GM19463 (cell line): ENCODE data around the gene JPH3.

Experiments
- ATAC-seq: cut with Tn5 transposase; IDR thresholded peaks from one replicate; pipeline ENCODE4 v1.9.1; 2021; ENCODE audit warnings: mild to moderate bottlenecking, moderate library complexity; ENCODE audit not compliant: unreplicated experiment

The JPH3 gene

DNA sequence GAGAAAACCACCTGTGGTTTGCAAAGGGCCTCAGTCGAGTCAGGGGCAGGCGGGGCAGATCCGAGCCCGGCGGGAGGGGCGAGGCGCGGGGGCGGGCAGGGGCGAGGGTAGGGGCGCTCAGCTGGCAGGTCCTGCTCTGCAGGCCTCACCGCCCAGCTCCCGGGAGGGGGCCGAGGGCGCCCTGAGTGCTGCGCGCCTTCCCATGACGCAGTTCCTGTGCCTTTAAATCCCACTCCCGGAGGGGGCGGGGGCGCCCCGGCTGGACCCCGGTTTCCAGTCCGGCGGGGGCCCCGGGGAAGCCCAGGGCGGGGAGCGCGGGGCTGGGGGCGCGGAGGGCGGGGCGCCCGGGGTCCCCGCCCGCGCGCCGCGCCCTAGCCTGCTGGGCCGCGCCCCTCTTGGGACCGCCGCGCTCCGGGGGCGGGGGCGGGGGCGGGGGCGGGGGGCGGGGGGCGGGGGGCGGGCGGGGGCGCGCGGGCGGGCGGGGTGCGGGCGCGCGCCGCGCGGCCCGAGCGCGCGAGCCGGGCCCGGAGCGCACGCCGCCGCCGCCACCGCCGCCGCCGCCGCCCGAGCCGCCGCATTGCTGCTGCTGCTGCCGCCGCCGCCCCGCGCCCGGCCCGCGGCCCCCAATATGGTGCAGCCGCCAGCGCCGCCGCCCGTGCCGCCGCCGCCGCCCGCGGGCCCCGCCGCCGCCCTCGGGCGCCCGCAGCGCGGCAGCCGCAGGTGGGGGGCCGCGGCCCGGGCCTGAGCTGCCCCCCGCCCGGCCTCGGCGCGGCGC is at the start of gene JPH3:
Gene JPH3, plus strand, starts transcription at position 508 of the 775 bp plus-strand sequence. CDS start 639 bp downstream, outside the sequence.
- no peak for ATAC-seq

DNA sequence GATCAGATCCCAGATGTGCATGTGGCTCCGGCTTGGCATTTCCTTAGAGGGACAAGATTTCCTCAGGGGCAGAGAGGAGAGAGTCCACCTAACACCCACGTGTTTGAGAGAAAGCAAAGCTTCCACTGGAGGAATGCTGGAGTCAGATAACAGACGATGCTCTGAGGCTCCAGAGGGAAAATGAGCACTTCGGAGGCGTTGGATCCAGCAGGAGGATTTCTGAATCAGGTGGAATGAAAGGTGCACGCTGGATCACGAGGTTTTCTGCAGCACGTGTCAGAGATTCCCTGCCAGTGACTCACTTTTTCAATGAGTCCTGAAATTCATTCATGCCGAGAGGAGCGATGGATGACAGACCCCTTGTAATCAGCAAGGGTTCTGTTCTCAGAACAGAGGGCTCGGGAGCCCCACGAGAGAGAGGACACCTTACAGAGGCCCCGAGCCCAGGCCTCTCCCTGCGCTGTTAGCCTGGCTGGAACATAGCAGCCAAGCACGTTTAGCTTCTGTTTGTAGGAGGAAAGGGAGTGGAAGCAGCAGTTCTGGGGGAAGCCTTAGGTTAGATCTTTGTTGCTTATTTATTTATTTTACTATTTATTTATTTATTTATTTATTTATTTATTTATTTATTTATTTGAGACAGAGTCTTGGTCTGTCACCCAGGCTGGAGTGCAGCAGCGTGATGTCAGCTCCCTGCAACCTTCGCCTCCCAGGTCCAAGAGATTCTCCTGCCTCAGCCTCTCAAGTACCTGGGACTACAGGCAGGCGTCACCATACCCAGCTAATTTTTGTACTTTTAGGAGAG is 49.3 kb upstream of the JPH3 start:
- ATAC-seq, result no peak

DNA sequence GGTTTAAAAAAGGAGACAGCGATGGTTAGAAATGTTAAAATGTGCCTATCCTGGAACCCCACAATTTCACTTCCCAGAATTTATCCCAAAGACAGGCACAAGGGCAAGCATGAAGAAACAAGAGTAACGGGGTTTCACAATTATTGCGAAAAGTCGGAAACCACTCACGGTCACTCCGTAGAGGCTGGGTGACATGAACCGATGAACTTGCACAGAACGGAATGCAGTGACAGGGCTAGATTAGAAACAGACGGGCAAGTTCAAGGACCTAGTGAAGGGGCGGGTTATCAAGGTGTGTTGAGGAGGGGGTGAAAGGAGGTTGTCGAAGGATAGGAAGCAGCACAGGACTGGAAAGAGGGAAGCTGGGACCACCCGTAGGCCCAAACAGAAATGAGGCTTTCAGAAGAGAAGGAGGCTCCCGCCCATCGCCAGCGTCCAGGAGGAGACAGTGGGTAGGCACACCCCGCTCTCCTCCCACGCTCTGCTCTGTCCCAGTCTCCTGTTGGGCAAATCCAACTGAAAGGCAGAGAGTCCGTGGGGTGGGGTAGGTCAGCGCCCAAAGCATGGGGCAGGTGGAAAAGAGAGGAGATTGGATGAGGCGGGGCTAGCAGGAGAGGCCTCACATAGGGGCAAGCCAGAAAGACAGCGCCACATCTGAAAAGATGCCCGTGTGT is 47.4 kb upstream of the JPH3 start:
- ATAC-seq, result no peak

DNA sequence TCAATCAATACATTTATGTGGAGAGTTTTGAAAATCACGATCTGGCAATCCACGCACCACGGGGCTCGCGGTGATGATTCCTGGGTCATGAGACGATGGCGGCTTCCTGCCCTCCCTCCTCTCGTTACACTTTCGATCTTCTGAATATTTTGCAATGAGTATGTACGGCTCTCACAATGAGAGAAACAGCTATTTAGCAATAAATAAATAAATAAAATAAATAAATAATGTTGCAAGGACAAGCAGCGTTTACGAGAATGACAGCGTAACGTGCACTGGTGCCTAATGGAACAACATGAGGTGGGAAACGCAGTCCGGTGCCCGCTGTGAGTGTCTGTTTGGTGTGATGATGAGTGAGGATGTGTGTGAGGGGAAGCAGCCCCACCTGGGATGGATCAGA is 46.7 kb upstream of the JPH3 start:
- no peak for ATAC-seq

DNA sequence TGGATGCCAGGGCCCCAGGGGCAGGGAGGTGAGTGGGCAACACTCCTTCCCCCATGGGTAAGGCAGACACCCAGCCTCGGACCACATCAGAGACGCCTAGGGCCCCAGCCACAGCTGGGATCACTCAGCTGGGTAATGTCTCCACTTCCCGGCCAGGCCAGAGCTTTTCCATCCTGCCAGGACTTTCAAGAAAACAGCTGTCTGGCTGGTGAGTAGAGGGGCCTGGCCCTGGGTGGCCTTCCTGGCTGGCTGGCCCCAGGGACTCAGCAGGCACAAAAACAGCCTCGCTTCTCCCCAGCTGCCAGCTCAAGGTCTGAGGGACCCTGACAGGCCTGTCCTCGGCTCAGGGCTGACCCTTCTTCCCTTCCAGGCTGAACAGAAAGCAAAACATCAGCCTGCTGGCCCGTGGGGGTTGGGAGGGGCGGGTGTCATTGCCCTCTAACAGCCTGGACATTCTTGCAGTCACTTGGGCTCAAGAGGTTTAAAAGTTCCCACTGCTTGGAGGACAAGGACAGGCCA is 45.3 kb upstream of the JPH3 start:
- ATAC-seq, result no peak

DNA sequence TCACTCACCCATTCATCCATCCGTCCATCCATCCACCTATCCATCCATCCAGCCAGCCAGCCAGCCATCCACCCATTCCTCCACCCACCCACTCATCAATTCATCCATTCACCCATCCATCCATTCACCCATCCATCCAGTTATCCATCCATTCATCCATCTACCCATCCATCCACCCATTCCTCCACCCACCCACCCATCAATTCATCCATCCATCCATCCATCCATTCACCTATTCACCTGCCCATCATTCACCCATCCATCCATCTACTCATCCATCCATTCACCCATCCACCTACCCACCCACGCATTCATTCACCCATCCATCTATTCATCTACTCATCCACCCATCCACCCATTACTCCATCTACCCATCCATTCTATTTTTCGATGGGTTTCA is 43.6 kb upstream of the JPH3 start:
- no peak for ATAC-seq

DNA sequence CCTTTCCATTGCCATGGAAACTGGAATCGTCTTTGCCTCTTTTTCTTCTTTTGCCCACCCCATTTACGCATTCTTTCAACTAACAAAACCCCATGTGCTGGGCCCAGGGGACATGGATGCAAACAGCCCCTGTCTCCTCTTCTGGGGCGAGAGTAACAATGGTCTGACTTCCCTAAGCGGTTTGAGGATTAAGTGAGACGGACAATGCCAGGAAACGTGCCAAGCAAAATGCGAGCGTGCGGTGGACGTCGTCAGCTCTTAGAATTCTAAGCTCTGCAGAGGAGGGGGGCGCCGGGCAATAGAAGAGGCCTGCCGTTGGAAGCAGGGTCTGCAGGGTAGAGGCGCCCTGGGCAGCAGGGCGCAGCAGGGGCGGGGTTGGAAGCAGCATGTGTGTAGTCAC is 42.4 kb upstream of the JPH3 start:
- no peak for ATAC-seq

DNA sequence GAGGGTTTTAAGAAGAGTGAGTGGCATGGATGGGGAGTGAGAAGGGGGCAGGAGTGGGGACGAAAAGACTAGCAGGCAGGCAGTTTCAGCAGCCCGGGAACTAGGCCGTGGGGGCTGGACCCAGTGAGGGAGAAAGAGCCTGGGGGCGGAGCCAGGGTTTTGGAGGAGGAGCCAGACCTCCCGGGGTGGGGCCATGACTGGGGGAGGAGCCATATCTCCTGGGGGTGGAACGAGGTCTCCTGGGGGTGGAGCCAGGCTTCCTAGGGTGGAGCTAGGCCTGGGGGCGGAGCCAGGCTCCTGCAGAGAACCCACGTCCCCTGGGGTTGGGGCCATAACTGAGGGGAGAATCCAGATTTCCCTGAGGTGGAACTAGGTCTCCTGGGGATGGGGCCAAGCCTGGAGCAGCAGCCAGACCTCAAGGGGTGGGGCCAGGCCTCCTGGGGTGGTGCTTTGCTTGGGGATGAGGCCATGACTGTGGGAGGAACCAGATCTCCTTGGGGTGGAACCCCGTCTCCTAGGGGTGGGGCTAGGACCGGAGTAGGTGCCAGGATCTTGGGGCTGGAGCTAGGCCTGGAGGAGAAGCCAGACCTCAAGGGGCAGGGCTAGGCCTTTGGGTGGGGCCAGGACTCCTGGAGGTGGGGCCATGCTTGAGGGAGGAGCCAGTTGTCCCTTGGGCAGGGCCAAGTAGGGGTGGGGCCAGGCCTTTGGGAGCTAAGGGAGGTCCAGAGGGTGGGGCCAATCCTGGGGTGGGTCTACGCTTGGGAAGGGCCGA is 41.7 kb upstream of the JPH3 start:
- no peak for ATAC-seq

DNA sequence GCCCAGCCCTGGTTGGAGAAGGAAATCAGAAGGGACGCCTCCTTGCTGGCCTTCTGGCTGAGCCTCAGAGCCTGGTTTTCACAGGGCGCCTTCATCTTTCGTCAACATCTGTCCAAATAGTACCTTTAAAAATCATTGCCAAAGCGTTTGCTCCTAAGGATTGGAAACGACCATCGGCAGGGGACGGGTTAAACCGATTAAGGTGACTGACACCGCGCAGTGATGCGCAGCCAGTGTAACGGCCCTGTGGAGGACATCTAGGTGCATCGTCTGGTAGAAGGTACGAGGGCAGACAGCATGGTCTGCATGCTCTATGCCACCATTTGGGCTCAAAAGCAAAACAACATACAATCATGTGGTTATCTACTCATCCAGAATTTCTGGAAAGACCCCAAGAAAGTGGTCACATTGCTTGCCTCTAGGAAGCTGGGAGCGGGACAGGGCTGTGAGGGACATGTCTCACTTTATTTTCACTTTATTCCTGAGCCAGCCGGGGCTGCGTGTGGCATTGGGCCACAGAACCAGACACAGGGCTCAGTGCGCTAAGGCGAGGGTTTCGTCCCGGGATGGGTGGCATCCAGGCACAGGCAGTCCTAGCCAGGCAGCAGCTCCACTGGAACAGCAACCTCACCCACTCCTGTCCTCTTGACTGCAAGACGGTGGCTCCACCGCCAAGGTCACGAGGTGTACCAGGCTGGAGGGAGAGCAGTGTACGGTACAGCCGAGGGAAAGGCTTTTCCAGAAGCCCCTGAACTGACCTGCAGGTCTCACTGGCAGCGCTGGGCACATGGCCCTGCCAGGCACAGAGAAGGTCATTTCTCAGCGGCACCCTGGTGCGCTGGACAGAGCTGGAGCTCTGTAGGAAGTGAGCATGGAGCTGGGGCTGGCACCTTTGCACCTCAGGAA is 40.9 kb upstream of the JPH3 start:
- ATAC-seq, result no peak

DNA sequence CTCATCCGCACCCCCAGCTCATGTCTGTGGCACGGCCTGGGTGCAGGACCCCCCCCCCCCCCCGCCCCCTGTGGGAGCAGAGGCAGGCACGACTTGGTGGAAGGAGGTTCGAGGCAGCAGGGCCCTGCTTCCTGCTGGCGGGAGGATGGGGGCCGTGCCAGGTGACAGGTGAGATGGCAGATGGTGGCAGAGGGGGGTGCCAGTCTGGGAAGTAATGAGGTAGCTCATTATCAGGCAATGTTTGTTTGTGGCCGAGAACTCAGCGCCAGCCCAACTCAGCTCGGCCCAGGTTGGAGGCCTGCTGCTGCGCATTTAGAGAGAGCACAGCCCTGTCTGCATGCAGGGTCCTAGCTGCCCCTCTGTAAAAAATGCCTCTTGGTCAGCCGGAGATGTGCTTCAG is 40.1 kb upstream of the JPH3 start:
- no peak for ATAC-seq

DNA sequence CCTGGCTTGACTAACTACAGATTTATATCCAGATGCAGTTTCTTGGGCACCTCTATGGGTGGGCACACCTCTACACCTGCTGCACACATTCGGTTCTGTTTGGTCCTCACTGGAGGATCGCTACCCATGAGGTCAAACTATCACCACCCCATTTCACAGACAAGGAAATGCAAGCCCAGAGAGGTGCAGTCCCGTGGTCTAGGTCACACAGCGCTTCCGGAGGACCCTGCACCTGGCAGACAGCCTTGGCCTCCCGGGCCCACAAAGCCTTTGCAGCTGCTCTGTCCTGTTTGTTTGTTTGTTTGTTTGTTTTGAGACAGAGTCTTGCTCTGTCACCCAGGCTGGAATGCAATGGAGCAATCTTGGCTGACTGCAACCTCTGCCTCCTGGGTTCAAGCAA is 39.3 kb upstream of the JPH3 start:
- ATAC-seq, result no peak

DNA sequence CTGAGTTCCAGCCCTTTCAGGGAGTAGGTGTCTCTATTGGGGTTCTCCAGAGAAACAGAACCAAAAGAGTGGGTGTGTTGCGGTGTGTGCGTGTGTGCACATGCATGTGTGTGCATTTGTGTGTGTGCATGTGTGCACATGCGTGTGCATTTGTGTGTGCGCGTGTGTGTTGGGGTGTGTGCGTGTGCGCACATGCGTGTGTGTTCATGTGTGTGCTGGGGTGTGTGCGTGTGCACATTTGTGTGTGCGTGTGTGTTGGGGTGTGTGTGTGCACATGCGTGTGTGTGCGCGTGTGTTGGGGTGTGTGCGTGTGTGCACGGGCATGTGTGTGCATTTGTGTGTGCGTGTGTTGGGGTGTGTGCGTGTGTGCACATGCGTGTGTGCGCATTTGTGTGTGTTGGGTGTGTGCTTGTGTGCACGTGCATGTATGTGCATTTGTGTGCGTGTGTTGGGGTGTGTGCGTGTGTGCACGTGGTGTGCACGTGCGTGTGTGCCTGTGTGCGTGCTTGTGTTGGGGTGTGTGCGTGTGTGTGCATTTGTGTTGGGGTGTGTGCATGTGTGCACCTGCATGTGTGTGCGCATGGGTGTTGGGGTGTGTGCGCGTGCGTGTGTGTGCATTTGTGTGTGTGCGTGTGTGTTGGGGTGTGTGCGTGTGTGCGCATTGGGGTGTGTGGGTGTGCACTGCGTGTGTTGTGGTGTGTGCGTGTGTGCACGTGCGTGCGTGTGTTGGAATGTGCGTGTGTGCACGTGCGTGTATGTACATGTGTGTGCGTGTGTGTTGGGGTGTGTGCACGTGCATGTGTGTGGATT is 38.4 kb upstream of the JPH3 start:
- no peak for ATAC-seq

DNA sequence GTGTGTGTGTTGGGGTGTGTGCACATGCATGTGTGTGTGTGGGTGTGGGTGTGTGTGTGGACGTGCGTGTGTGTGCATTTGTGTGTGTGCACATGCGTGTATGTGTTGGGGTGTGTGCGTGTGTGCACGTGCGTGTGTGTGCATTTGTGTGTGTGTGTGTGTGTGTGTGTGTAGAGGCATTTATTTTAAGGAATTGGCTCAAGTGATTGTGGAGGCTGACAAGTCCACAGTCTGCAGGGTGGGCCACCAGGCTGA is 37.9 kb upstream of the JPH3 start:
- ATAC-seq, result no peak

DNA sequence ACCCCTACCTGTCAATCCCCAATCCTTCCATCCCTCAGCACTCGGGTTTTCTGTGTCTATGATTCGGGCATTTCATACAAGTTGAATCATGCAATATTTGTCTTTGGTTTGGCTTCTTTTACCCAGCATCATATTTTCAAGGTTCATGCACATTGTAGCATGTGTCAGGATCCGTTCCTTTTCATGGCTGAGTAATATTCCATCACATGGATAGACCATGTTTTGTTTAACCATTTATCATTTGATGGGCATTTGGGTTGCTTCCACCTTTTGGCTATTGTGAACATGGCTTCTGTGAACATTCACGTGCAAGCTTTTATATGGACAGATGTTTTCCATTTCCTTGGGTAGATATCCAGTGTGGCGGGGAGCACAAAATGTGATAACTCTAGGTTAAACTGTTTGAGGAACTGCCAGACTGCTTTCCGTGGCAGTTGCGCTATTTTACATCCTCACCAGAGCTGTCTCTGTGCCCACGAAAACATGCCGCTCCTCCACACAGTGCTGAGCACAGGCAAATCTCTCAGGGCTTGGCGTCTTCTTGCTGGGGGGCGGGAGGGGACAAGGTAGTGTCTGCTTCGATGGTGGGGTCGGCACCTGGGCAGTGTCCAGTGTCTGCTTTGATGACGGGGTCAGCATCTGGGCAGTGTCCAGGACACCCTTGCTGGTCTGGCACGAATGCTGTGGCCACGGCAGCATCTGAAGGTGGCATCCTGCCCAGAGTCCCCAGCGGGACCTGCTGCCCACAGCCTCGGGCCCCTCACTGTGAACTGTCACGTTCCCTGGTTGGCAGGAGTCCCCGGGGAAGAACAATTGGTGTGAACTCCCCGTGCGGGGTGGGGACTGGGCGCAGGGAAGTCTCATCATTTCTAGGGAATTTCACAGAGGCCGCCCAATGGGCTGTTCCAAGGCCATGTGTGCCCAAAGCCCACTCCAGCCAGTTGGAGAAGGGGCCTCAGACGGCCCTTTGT is 32.4 kb upstream of the JPH3 start:
- no peak for ATAC-seq

DNA sequence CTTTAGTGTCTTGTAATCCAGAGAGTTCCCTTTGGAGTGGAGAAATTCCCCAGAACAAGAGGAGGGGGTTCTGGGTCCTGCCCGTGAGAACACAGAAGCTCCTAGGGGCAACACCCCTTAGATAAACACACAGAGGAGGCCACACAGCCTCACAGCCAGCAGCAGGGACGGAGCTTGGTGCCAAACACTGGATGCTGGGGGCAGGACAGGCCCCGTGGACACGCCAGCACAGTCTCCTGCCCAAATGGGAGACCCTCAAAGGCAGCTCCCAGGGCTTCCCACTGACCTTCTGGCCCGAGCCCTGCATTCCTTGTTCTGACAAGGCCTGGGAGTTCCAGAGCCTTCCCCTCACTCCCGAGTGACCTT is 31.8 kb upstream of the JPH3 start:
- ATAC-seq, result no peak

DNA sequence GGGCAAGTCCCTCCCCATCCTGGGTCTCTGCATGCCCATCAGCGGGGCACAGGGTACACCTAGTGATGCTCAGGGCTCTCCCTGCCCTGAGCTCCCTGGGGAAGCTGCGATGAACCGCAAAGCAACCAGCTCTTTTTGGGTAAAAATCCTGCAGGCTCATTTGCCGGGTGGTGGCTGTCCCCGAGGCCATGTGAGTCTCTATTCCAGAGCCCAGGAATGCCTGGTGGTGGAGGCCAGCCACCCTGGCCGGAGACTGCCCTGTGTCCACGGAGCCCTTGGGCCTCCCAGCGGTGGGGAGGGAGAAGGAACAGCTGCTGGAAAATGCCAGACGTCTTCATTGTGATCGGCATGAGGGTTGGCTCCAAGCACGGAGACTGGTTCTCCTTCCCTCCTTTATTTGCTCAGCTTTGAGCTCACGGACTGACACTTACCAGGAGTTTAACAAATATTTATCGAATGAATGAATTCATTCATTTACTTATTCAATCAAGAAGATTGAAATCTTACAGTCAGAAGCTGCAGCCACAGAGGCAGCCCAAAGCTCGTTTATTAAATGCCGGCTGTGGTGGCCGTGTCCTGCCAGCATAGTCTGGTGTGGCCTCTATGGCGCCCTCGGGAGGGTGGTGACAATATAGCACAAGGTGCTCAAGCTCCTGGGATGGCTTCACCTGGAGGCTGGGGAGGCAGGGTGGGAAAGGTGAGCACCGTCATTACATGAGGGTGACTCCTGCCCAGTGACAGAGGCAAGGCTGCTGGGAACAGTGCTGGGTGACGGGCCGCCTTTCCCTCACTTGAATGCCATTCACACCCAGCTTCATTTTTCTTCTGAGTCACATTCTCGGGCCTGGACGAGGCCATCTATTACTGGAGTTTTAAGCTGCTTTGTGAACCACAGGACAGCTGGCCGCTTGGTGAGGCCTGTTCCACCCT is 31.1 kb upstream of the JPH3 start:
- ATAC-seq, result no peak

DNA sequence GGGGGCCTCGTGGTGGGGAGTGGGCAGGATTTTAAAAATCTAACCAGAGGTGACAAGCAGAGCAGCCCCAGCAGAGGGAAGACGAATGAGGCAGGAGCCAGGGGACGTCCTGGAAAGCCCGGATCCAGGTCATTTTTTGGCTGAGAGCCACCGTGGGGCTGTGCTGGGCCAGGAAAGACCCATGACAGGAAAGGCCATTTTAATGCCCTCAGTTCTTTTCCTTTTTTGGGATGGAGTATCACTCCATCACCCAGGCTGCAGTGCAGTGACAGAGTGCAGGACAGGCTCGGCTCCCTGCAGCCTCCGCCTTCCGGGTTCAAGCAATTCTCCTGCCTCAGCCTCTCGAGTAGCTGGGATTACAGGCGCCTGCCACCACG is 30.5 kb upstream of the JPH3 start:
- no peak for ATAC-seq
